GM13976 (cell line): ENCODE results near the gene ARX.

Experiments used
- DNase-seq: peaks from one replicate; pipeline ENCODE4 v3.0.0; 2012; ENCODE audit warnings: low spot score
- CTCF ChIP-seq: IDR thresholded peaks from 2 replicates; pipeline ENCODE4 v1.5.1; 2012; ENCODE audit warnings: borderline replicate concordance, mild to moderate bottlenecking; ENCODE audit not compliant: insufficient read depth; ENCODE audit errors: extremely low read depth, missing control alignments, control extremely low read depth
- in situ Hi-C: fragments of 300-500 bp; cut with MboI; formaldehyde crosslinking; loops from one replicate; pipeline ENCODE4 v1.12.0; 2022; ENCODE audit warnings: low sequenced_read_pairs, mixed read lengths, inconsistent platforms; ENCODE audit not compliant: unreplicated experiment

ARX gene

GRCh38 chrX:25005382-25006185 is 10.2 kb downstream of the ARX start:
- TF ChIP-seq CTCF: no peak
- in situ Hi-C loops: no loop called here
- no peak for DNase-seq

GRCh38 chrX:25005034-25005381 is 10.8 kb downstream of the ARX start:
- no peak for TF ChIP-seq CTCF
- in situ Hi-C loops: no loop called here
- DNase-seq: no peak

GRCh38 chrX:25004485-25005032 is 11.2 kb downstream of the ARX start:
- in situ Hi-C loops: no loop called here
- no peak for DNase-seq

GRCh38 chrX:25004040-25004439 is 11.7 kb downstream of the ARX start:
- TF ChIP-seq CTCF: no peak
- no peak for DNase-seq
- in situ Hi-C loops: no loop called here

More at GRCh38 chrX:25004485-25005032, 11.2 kb downstream of the ARX start:
- TF ChIP-seq CTCF: no peak

GRCh38 chrX:25003066-25003849 is 12.5 kb downstream of the ARX start:
- in situ Hi-C loops: no loop called here
- no peak for TF ChIP-seq CTCF
- DNase-seq: no peak

- no peak for TF ChIP-seq CTCF
- no peak for DNase-seq
- in situ Hi-C loops: no loop called here
Observed at GRCh38 chrX:25002661-25003020, 13.1 kb downstream of the ARX start.
